Measurements from ENCODE around the gene BCL11B.

Gene BCL11B

GRCh38 chr14:99201351-99202073, 70.5 kb downstream of the BCL11B start:
- H3K27ac Mint-ChIP-seq = no peak overlapping the region
- ATAC-seq = no peak
- no peaks in the 10 kb centered on the region for H3K36me3 Mint-ChIP-seq
- H3K27me3 Mint-ChIP-seq = no peaks in the 10 kb centered on the region
- H3K4me3 Mint-ChIP-seq = no peak overlapping the region
- H3K4me1 Mint-ChIP-seq = no peaks in the 10 kb centered on the region
- H3K9me3 Mint-ChIP-seq = no peaks in the 10 kb centered on the region

- no peak overlapping the region for H3K4me3 Mint-ChIP-seq
- no peaks in the 10 kb centered on the region for H3K4me1 Mint-ChIP-seq
- ATAC-seq = no peak
- no peaks in the 10 kb centered on the region for H3K9me3 Mint-ChIP-seq
- no peaks in the 10 kb centered on the region for H3K36me3 Mint-ChIP-seq
- no peaks in the 10 kb centered on the region for H3K27me3 Mint-ChIP-seq
- no peak overlapping the region for H3K27ac Mint-ChIP-seq
Measured at GRCh38 chr14:99200654-99201005, 71.4 kb downstream of the BCL11B start.

- Mint-ChIP-seq H3K27ac (no peak overlapping the region), H3K36me3 (no peaks in the 10 kb centered on the region), H3K4me3 (no peak overlapping the region), H3K27me3 (no peaks in the 10 kb centered on the region), H3K9me3 (no peaks in the 10 kb centered on the region), H3K4me1 (no peaks in the 10 kb centered on the region)
- ATAC-seq = no peak
Measured at GRCh38 chr14:99199846-99200653, 71.9 kb downstream of the BCL11B start.

DNA sequence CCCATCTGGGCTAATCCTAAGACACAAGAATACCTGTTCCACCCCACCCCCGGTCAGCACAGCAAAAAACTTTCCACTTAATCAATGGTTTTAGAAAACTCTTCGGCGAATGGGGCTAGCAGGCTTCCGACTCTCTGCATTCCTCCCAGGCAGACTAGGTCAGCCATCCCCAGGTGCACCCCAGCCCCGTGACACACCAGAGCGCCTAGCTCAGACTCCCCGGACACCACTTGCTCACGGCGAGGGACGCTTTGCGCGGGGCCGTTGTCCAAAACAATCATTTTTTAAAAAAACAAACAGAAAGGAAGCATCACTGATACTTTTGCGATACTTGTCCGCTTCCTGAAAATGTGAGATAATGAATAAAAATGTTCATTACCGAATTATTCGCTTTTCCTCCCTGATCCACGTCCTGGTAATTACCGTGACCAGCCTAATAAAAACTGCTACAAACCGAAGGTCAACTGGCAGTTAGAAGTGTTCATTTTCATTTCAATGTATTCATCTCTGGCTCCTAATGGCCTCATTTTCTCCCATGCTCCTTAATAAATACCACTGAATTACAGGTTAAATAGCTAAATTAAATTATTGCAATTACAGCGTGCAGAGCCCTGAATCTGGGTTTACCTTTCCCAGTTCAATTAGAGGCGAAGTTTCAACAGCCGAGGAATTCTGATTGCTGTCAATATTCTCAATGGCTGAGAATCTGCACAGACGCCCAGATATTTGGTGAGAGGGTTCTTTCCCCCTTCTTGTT, 73.1 kb downstream of the BCL11B start:
- no peaks in the 10 kb centered on the region for H3K4me1 Mint-ChIP-seq
- no peaks in the 10 kb centered on the region for H3K9me3 Mint-ChIP-seq
- ATAC-seq = no peak
- H3K36me3 Mint-ChIP-seq = no peaks in the 10 kb centered on the region
- H3K4me3 Mint-ChIP-seq = no peak overlapping the region
- H3K27me3 Mint-ChIP-seq = no peaks in the 10 kb centered on the region
- no peak overlapping the region for H3K27ac Mint-ChIP-seq

- Mint-ChIP-seq H3K4me1 (no peaks in the 10 kb centered on the region), H3K27ac (no peak overlapping the region), H3K36me3 (no peaks in the 10 kb centered on the region), H3K27me3 (no peaks in the 10 kb centered on the region), H3K4me3 (no peak overlapping the region), H3K9me3 (no peaks in the 10 kb centered on the region)
- ATAC-seq = no peak
Measured at GRCh38 chr14:99196310-99196650, 75.7 kb downstream of the BCL11B start.

DNA sequence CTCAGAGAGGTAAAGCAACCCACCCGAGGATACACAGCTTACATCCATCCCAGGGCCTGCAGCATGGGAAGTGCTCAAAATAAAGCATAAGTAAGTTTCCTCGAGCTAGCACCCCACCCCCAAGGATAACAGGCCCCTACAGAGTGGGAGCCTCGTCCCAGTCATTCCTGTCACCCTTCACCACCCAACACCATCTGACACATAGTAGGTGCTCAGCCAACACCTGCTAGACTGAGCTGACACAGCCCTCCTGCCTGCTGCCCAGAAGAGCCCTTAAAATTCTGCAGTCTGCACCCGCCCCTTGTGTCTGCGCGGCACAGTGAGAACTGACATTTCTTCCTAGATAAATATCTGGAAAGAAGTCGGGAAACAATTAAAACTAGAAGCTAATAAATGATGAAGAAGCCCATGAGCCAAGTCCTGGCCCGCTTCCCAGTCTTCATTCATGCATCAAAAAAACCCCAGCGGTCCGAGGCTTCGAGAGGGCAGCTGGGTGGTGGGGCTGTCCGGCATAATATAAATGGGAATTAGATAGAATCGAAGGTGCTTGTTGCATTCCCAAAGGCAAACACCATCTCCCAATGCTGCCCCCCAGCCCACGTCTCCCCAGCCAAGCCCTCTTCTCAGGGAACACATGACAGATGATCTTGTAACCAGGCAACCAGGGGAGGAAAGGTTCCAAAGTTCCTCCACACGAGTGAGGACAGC, 76.2 kb downstream of the BCL11B start:
- H3K9me3 Mint-ChIP-seq = no peaks in the 10 kb centered on the region
- H3K36me3 Mint-ChIP-seq = no peaks in the 10 kb centered on the region
- H3K4me1 Mint-ChIP-seq = no peaks in the 10 kb centered on the region
- no peak overlapping the region for H3K4me3 Mint-ChIP-seq
- no peaks in the 10 kb centered on the region for H3K27me3 Mint-ChIP-seq
- no peak overlapping the region for H3K27ac Mint-ChIP-seq
- no peak for ATAC-seq

- no peak for ATAC-seq
- Mint-ChIP-seq H3K27ac (no peak overlapping the region), H3K4me3 (no peak overlapping the region), H3K27me3 (no peaks in the 10 kb centered on the region), H3K4me1 (no peaks in the 10 kb centered on the region), H3K9me3 (no peaks in the 10 kb centered on the region), H3K36me3 (no peaks in the 10 kb centered on the region)
Measured at GRCh38 chr14:99194736-99195135, 77.3 kb downstream of the BCL11B start.

DNA sequence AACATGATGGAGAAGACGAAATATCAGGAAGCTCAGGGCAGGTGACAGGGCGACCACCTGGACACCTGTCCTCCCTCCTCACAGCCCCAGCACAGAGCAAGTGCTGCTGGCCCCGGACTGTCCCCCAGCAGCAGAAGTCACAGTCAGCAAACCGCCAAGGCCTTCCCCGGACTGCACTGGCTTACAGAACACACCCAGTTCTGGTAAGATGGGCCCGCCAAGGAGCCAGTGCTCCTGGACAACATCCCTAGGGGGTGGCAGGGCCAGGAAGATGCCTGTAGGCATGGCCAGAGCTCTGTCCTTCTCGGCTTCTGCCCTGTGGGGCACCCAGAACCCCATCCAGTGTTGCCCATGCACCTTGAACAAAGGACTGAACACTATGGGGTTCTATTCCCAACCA, 77.9 kb downstream of the BCL11B start:
- no peak overlapping the region for H3K27ac Mint-ChIP-seq
- no peak for ATAC-seq
- no peaks in the 10 kb centered on the region for H3K27me3 Mint-ChIP-seq
- H3K4me3 Mint-ChIP-seq = no peak overlapping the region
- no peaks in the 10 kb centered on the region for H3K9me3 Mint-ChIP-seq
- H3K36me3 Mint-ChIP-seq = no peaks in the 10 kb centered on the region
- H3K4me1 Mint-ChIP-seq = no peaks in the 10 kb centered on the region

GRCh38 chr14:99192830-99193229, 79.2 kb downstream of the BCL11B start:
- Mint-ChIP-seq H3K27me3 (no peaks in the 10 kb centered on the region), H3K4me3 (no peak overlapping the region), H3K36me3 (no peaks in the 10 kb centered on the region), H3K27ac (no peak overlapping the region), H3K9me3 (no peaks in the 10 kb centered on the region), H3K4me1 (no peaks in the 10 kb centered on the region)
- ATAC-seq = no peak

DNA sequence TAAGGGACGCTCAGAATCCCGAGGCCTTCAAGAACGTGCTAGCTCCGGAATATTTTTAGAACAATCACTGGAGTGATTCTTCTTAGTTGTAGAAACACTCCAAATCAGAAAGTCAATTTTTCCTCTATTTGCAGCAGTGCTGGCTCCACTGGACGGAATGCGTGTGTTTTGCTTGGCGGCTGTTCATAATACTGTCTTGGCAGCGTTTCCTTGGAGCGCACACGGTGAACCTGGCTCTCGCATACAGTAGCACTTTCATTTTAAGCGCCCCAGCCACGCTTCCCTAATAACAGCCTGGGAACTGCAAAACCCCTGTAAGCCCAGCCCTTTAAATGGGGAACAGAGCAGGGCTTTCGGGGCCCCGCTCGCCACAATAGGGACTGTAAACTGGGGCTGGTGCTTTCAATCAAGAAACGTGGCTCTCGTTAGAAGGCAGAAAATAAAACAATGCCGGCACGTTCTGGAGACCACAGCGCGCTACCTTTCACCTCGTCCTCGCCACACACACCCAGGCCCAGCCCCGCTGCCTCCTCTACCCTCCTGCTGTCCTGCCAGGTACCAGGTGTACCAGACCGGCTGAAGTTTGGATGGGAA, 79.9 kb downstream of the BCL11B start:
- no peak for ATAC-seq
- Mint-ChIP-seq H3K4me3 (no peak overlapping the region), H3K27me3 (no peaks in the 10 kb centered on the region), H3K9me3 (no peaks in the 10 kb centered on the region), H3K36me3 (no peaks in the 10 kb centered on the region), H3K27ac (no peak overlapping the region), H3K4me1 (no peaks in the 10 kb centered on the region)

DNA sequence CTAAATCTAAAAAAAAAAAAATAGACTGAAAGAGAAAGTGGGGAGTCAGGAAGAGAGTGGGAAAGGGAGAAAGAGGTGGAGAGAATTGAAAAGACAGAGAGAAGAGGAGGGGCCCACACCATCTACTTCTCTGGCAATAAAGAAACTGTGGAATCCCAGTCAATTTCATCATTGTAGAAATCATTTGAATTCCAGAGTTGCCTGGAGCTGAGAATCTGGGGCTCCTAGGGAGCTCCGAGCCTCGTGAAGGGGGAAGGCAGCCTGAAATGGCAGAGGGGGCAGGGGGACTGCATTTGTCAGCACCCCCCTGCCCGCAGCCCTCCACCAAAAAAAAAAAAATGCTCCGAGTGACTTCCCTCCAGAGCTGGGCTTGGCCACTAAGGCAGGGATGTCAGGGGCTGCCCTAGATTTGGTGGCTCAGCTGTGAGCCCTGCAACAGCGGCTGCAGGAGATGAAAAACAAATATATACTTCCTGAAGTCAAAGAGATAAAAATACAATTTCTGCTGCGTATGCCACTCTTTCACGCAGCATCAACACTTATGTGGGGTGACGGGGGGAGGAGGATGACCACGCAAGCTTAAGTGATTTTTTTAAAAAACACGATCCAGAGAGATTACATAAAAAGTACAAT, 80.5 kb downstream of the BCL11B start:
- ATAC-seq = no peak
- Mint-ChIP-seq H3K4me3 (no peak overlapping the region), H3K9me3 (no peaks in the 10 kb centered on the region), H3K27ac (no peak overlapping the region), H3K36me3 (no peaks in the 10 kb centered on the region), H3K27me3 (no peaks in the 10 kb centered on the region), H3K4me1 (no peaks in the 10 kb centered on the region)

DNA sequence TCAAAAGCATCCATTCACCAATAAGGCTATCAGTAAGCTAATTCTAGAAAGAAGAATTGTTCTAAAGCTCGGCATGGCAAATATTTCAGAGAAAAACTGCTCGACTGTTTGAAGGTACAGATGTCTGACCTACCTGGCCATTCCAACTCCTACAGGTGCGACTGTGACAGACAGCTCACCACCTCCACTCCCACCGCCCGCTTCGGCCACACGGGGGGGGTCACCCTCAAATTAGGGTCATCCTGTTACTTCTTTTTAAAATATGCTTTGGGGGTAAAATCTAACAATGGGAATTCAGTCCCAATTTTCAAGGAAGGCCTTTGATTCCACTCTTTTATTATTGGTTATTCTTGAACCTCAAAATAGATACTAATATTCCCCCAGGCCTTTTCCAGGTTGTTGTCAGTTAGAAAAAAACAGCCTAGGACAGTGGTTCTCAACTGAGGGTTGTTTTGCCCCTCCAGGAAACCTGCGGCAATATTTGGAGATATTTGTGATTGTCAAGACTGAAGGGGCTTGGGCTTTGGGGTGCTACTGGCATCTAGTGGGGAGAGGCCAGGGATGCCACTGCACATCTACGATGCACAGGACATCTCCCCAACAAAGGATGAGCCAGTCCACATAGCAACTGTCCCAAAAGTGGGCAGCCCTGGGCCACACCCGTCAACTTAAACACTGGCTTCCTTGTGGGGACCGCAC, 81.2 kb downstream of the BCL11B start:
- Mint-ChIP-seq H3K36me3 (no peaks in the 10 kb centered on the region), H3K4me3 (no peak overlapping the region), H3K27ac (no peak overlapping the region), H3K4me1 (no peaks in the 10 kb centered on the region), H3K27me3 (no peaks in the 10 kb centered on the region), H3K9me3 (no peaks in the 10 kb centered on the region)
- no peak for ATAC-seq

DNA sequence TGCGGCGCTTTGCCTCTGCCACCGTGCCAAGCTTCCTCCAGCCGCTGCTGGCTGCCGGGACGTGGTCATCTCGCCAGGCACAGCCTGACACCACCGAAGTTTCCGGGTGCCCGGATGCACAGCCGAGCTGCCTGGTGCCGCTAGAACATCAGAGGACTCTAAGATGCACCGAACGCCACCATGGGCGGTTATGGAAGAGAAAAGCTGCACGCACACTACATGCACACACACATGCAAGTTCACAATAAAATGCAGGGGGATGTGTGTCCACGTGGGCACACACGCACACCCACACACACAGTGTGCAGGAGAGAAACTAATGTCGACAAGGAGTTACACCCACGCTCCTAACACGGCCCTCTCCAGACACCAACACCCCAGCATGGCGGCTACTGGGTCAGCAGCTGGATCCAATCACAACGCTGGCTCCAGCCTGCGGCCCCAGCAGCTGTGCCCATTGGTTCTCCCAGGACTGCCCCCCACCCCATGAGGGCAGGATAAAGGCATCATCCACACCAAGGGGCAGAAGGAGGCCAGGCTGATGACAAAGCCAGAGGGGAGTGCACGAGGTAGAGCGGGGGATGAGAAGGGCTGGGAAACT, 82.7 kb downstream of the BCL11B start:
- Mint-ChIP-seq H3K4me1 (no peaks in the 10 kb centered on the region), H3K36me3 (no peaks in the 10 kb centered on the region), H3K27me3 (no peaks in the 10 kb centered on the region), H3K27ac (no peak overlapping the region), H3K4me3 (no peak overlapping the region), H3K9me3 (no peaks in the 10 kb centered on the region)
- ATAC-seq = no peak

DNA sequence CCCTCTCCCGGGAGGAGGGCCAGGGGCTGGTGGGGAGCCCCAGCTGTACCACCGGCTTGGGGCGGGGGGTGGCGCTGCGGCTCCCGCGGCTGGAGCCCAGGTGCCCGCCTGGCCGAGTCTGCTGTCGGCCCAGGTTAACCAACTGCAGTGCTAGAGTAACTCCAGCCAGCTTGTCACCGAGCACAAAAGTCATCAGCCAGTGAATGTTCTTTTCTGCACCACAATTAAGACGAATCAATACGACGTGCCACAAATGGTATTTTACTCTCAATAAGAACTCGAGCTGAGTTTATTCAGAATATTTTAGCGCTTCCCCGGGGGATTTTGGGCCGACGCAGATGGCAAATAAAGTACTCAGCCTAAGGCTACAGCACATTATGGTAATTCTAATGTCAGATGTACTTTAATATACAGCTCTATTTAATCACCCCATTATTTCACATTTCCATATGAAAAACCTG, 83.2 kb downstream of the BCL11B start:
- Mint-ChIP-seq H3K36me3 (no peaks in the 10 kb centered on the region), H3K4me1 (no peaks in the 10 kb centered on the region), H3K27me3 (no peaks in the 10 kb centered on the region), H3K4me3 (no peak overlapping the region), H3K9me3 (no peaks in the 10 kb centered on the region), H3K27ac (no peak overlapping the region)
- no peak for ATAC-seq

Measured in stimulated activated memory B cell treated with anti-CD40 and anti-IgM and Interleukin-4, amounts not matched to agents 10 μg/mL and 1 μg/mL and 100 μg/mL, for 72 hours (primary cell).